ENCODE results near the gene KATNB1. TPM values are rescaled to one million over a fixed set of nuclear protein-coding genes. Genes with fewer than 3 reads are reported as not detected.
A peak's percentile ranks its signal among the peaks of the same experiment; 100 is the strongest.

KATNB1 gene
- total RNA-seq, 1 donor from 2014 or later: 23.6 TPM

- no peak for DNase-seq (ENCODE audit: low read depth in 2 of 2)
Measured at GRCh38 chr16:57756424-57757325, 21.1 kb downstream of the KATNB1 start.

GRCh38 chr16:57757326-57757786 is 21.8 kb downstream of the KATNB1 start:
- peak; percentile 49 to 78 for DNase-seq (ENCODE audit: low read depth in 2 of 2)

- DNase-seq (ENCODE audit: low read depth in 2 of 2): no peak
Measured at GRCh38 chr16:57757883-57758282, 22.3 kb downstream of the KATNB1 start.

- no peak for DNase-seq (ENCODE audit: low read depth in 2 of 2)
Measured at GRCh38 chr16:57758331-57759117, 23.0 kb downstream of the KATNB1 start.

GRCh38 chr16:57759131-57759530 is 23.6 kb downstream of the KATNB1 start:
- no peak for DNase-seq (ENCODE audit: low read depth in 2 of 2)

- no peak for DNase-seq (ENCODE audit: low read depth in 2 of 2)
Measured at GRCh38 chr16:57759541-57760356, 24.2 kb downstream of the KATNB1 start.

GRCh38 chr16:57760357-57761160 is 25.0 kb downstream of the KATNB1 start:
- no peak for DNase-seq (ENCODE audit: low read depth in 2 of 2)

GRCh38 chr16:57761301-57761700 is 25.7 kb downstream of the KATNB1 start:
- no peak for DNase-seq (ENCODE audit: low read depth in 2 of 2)

GRCh38 chr16:57761957-57762356 is 26.4 kb downstream of the KATNB1 start:
- no peak for DNase-seq (ENCODE audit: low read depth in 2 of 2)

GRCh38 chr16:57762365-57763040 is 26.9 kb downstream of the KATNB1 start:
- no peak for DNase-seq (ENCODE audit: low read depth in 2 of 2)

- no peak for DNase-seq (ENCODE audit: low read depth in 2 of 2)
Measured at GRCh38 chr16:57763285-57764005, 27.9 kb downstream of the KATNB1 start.

GRCh38 chr16:57764006-57764340 is 28.4 kb downstream of the KATNB1 start:
- DNase-seq (ENCODE audit: low read depth in 2 of 2): no peak

- peak in 1 of 2 donors; percentile 84 for DNase-seq (ENCODE audit: low read depth in 2 of 2)
Measured at GRCh38 chr16:57764341-57765159, 29.0 kb downstream of the KATNB1 start.

GRCh38 chr16:57765160-57765728 is 29.7 kb downstream of the KATNB1 start:
- DNase-seq (ENCODE audit: low read depth in 2 of 2): no peak

- no peak for DNase-seq (ENCODE audit: low read depth in 2 of 2)
Measured at GRCh38 chr16:57766714-57767348, 31.3 kb downstream of the KATNB1 start.

- DNase-seq (ENCODE audit: low read depth in 2 of 2): no peak
Measured at GRCh38 chr16:57769541-57770145, 34.1 kb downstream of the KATNB1 start.

GRCh38 chr16:57770361-57770760 is 34.8 kb downstream of the KATNB1 start:
- no peak for DNase-seq (ENCODE audit: low read depth in 2 of 2)
